ENCODE results near the gene MXRA5. TPM values are rescaled to one million over a fixed set of nuclear protein-coding genes. Genes with fewer than 3 reads are reported as not detected.
"Not testable (repeated sequence)": the region's sequence is repeated elsewhere in the genome, so short reads cannot be mapped to it uniquely, and the experiment has no call there.

The MXRA5 gene
- total RNA-seq = under 0.01 TPM in 1 of 2 replicates, not detected in the other

DNA sequence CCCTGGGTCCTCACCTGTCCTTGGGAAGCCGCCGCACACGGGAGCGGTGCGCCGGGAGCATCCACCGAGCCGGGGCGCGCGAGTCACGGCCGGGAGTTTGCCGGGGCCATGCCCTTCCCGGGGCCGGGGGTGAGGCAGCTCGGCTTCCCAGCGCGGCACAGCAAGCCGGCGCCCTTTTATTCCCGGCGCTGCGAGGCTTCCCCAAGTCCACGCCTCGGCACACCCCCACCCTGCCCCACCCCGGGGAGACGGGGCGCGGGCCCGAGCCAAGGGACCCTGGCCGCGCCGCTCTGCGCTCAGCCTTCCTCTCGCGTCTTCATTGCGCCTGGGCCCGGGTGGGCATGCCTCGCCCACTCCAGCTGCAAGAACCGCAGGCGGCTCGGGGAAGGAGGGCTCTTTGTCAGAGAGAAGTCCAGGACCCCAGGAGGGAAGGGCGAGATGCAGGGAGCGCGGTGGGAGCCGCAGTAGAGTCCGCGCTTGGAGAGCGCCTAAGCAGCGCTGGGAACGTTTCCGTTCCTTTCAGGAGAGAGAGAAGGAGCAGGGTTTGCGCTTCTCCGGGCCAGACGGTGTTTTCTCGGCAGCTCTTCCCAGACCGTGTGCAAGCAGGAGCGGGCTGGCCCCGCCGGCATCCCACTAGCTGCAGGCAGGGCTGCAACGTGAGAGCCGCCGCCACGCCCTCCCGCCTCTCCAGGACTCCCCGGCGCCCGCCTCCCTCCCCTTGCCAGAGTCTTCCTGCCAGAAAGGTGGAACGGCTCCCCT is at the start of gene MXRA5:
Gene MXRA5 (minus strand): TSS at position 152 of the 759 bp plus-strand sequence. CDS start 2,819 bp downstream, outside the sequence.
- no peak for DNase-seq (ENCODE audit: low read depth in 2 of 2)

DNA sequence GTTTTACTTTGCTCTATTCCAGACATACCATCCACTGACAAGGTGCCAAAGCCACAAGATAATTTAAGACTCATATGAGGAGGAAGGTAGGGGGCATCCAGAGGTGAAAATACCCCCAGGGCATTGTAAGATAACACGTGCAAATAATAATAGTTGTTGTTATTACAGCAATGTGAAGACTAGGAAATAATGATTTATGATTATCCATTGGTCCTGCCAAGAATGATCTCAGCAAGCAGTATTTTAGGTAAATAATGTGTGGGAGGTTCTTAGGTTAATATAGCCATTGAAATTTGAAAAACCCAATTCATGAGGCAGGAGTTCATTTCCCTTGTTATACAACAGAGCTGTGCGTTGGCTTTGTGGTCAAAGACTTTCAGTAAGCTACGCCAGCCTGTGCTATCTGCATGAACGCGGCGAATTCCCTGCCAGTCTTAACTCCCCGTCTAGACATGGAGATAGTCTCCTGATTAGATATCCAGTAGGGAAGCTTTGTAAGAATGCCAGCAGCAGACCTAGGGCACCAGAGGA is 47.2 kb upstream of the MXRA5 start:
- DNase-seq (ENCODE audit: low read depth in 2 of 2) = no peak

DNA sequence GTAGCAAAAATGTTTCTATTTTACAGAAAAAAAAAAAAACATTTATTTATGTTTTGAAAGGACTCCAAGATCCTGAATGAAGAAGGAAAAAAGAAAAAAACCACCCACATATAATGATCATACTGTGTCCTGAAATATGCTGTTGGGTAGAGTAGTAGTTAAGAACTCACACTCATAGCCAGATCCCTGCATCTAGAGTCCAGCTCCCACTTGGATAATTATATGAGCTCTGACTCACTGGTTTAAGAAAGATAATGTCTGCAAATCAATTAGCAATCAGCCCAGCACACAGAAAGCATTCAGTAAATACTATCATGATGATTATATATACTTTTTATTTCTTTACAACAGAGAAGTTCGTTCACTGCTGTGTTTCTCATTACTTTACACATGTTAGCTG is 46.7 kb upstream of the MXRA5 start:
- DNase-seq (ENCODE audit: low read depth in 2 of 2) = no peak

DNA sequence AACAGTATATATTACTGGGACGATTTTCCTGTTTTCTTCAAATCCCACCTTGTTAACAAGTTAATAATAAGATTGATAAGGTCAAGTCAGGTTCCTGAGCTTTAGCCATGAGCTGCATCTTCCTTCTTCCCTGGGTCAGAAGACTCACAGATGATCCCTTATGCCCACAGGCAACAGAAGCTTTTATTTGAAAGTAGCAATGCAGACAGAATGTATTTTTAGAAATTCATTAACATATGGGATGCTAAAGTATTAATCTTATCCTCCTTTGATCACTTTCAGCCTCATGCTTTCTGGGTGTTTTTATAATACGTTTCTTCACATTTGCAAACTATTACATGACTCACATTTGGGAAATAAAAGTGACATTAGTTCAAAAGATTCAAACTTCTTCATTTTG is 42.0 kb upstream of the MXRA5 start:
- DNase-seq (ENCODE audit: low read depth in 2 of 2) = no peak

- no peak for DNase-seq (ENCODE audit: low read depth in 2 of 2)
Measured at GRCh38 chrX:3384327-3384726, 37.9 kb upstream of the MXRA5 start.

DNA sequence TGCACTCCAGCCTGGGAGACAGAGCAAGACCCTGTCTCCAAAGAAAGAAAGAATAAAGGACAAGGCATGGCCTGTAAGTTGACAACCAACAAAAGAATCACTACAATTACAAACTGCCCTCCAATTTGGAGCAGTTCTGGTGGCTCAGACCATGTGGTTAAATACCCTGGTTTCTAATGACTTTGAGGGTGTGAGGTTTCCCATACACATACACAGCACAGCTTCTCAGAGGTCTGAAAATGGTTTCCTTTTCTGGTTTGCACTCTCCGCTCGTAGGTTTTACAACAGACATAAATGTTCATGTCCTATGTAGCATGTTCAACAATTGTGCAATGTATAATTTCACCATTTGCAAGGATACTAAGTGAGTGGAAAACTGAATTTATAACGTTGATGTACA is 34.2 kb upstream of the MXRA5 start:
- DNase-seq (ENCODE audit: low read depth in 2 of 2) = no peak

DNA sequence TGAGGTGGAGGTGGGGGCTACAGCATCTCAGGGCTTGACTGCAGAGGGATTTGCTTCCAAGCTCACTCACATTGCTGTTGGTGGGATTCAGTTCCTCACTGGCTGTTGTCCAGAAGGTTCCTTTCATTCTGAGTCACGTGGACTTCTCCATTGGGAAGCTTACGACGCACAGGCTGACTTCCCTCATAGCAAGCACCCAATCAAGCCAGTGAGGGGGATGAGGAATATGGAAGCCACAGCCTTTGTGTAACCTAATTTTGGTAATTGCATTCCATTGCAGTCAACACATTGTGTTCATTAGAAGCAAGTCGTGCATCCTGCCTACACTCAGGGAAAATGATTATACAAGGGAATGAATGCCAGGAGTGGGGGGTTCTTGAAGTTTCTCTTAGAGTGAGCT is 32.7 kb upstream of the MXRA5 start:
- DNase-seq (ENCODE audit: low read depth in 2 of 2) = no peak

DNA sequence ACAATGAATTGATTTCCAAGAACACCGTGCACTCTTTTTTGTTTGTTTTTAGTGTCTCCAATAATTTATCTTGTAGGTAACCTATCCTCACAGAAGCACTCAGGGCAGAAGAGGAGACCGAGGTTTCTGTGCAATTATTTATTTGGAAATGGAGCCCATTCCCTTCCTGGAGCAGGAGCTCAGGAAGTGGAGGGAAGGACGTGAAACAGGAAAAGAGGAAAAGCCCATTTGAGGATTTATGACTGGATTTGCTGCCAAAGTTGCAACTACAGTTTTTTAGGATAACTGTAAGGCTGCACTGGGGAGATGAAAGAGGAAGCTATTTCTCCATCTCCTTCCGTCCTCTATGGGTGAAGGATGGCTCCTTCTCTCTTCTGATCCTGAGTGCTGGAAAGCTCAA is 31.7 kb upstream of the MXRA5 start:
- DNase-seq (ENCODE audit: low read depth in 2 of 2) = no peak

GRCh38 chrX:3377560-3377959 is 31.1 kb upstream of the MXRA5 start:
- DNase-seq (ENCODE audit: low read depth in 2 of 2) = no peak

DNA sequence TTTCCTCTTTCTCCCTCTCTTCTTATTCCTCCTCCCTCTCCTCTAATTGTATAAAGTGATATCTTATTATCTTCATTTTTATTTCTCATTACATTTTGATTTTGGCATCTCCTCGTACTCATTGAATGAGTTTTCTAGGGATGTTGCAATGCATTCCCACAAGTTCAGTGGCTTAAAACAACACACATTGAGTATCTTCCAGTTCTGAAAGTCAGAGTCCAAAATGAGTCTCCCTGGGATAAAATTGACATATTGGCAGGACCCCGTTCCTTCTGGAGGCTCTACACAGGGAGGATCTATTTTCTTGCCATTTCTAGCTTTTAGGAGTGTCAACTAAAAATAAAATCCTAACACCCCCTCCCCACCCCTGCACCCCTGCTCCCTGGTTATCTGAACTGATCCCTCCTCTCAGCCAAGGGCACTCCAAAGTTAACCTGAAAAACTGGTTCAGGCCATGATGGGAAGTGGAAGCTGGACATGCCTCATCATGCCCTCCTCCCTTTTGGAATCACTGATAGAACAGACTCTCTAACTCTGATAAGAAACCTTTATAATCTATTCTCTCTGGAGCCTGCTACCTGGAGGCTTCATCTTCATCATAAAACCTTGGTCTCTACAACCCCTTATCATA is 29.5 kb upstream of the MXRA5 start:
- not testable (repeated sequence) for DNase-seq (ENCODE audit: low read depth in 2 of 2)

GRCh38 chrX:3374108-3374800 is 27.8 kb upstream of the MXRA5 start:
- DNase-seq (ENCODE audit: low read depth in 2 of 2) = no peak

DNA sequence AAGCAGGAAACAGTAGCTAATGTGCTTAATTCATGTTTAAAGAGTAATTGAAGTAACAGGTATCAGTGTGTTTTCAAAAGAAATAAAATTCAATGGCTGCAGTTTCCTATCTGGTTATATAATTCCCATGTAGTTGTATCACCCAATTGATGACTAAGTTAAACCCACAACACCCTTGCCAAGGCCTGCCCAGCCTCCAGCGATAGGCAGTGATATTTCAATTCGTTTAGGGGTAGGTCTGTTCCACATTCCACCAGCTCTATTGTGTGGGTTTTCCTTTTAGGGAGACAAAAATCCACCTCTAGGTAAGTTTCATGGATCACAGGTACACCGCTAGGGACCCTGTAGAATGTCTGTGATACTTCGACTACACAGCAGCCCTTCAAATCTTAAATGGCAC is 24.7 kb upstream of the MXRA5 start:
- no peak for DNase-seq (ENCODE audit: low read depth in 2 of 2)

DNA sequence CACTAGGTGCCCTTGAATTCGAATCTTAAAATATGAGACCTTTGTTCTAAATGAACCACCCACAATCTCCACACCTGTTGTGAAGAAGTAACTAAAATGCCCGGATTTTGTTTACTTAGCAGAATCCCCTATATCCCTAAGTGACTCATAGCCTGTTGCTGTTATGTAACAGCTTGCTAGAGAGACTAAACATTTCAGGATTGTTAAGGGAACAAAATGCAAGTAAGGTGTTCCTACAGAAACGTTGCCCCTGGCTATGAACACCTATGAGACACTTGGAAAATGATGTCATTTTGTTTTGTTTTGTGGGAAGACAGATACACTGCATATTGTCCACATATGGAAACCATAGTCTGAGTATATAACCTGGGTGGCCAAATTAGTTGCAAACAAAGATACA is 24.2 kb upstream of the MXRA5 start:
- DNase-seq (ENCODE audit: low read depth in 2 of 2) = no peak

- no peak for DNase-seq (ENCODE audit: low read depth in 2 of 2)
Measured at GRCh38 chrX:3362956-3363355, 16.5 kb upstream of the MXRA5 start.

- no peak for DNase-seq (ENCODE audit: low read depth in 2 of 2)
Measured at GRCh38 chrX:3360881-3361280, 14.4 kb upstream of the MXRA5 start.

- DNase-seq (ENCODE audit: low read depth in 2 of 2) = not testable (repeated sequence)
Measured at GRCh38 chrX:3352741-3353140, 6.3 kb upstream of the MXRA5 start.

- DNase-seq (ENCODE audit: low read depth in 2 of 2) = no peak
Measured at GRCh38 chrX:3351276-3351675, 4.8 kb upstream of the MXRA5 start.

DNA sequence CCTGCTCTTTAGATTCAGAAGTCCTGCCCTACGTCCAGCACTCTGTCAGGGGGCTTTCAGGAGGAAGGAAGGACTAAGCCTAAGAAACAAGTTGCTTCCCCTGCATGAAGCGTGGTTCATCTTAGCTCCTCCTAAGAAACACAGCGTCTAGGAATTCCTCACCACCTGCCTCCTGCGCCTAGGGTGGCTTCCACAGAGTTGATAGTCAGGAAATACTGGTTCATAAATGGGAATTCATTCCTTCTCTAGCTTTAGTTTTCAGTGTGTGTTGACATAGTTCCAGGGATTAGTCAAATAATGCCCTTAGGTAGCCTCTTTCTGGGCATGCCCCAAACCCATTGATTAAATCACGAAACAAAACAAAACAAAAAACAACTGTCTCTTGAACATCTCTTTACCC is 1.7 kb upstream of the MXRA5 start:
- no peak for DNase-seq (ENCODE audit: low read depth in 2 of 2)

GRCh38 chrX:3345281-3346191 is 916 bp downstream of the MXRA5 start:
- DNase-seq (ENCODE audit: low read depth in 2 of 2) = no peak

DNA sequence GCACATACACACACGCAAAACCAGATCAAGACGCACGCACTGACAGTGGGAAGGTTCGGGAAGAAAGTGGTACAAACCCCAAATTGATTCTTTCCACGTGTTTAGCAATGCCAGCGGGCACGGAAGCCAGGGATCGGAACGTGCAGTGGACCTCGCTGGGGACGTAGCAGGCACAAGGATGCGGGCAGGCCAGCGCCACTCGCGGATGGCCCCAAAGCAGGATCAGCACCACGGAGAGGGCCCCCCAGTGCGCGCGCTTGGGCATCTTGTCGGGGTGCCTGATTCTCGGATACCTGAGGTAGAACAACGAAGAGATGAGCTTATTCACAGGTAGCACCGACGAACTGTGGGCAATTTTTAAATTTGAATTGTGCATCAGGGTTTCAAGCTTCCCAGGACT is 2.9 kb downstream of the MXRA5 start:
- DNase-seq (ENCODE audit: low read depth in 2 of 2) = not testable (repeated sequence)

- DNase-seq (ENCODE audit: low read depth in 2 of 2) = no peak
Measured at GRCh38 chrX:3340016-3340415, 6.4 kb downstream of the MXRA5 start.

Data from lung microvascular endothelial cell (primary cell).